Nephron (organoid): ENCODE measurements around the gene TAP1.

Experiments
- H3K27ac Mint-ChIP-seq, 3 experiments: 2 replicates each; pipeline ENCODE4 v1.8.0; 2020; ENCODE audit warnings: mixed read lengths in 3 of 3, mild to moderate bottlenecking in 2 of 3, moderate library complexity in 1 of 3
- H3K27me3 Mint-ChIP-seq: 2 replicates; pipeline ENCODE4 v1.8.0; 2021; ENCODE audit warnings: low read depth, mild to moderate bottlenecking, moderate library complexity, mixed read lengths
- H3K36me3 Mint-ChIP-seq: 2 replicates; pipeline ENCODE4 v1.8.0; 2020; ENCODE audit warnings: low read depth, mixed read lengths
- H3K4me1 Mint-ChIP-seq: 2 replicates; pipeline ENCODE4 v1.8.0; 2020; ENCODE audit warnings: mixed read lengths
- H3K4me3 Mint-ChIP-seq, 3 experiments: 2 replicates each; pipeline ENCODE4 v1.8.0; 2020; ENCODE audit warnings: mild to moderate bottlenecking in 3 of 3, mixed read lengths in 3 of 3, moderate library complexity in 2 of 3
- H3K9me3 Mint-ChIP-seq: 2 replicates; pipeline ENCODE4 v1.8.0; 2020; ENCODE audit warnings: mixed read lengths
- TF ChIP-seq, protein P1 (sequence below), 3 experiments: fragments of 200-600 bp; sonication (generic); IDR thresholded peaks; one replicate each; pipeline ENCODE4 v1.5.0; 2021; ENCODE audit warnings: antibody characterized with exemption in 3 of 3; ENCODE audit not compliant: unreplicated experiment in 3 of 3

Gene TAP1

DNA sequence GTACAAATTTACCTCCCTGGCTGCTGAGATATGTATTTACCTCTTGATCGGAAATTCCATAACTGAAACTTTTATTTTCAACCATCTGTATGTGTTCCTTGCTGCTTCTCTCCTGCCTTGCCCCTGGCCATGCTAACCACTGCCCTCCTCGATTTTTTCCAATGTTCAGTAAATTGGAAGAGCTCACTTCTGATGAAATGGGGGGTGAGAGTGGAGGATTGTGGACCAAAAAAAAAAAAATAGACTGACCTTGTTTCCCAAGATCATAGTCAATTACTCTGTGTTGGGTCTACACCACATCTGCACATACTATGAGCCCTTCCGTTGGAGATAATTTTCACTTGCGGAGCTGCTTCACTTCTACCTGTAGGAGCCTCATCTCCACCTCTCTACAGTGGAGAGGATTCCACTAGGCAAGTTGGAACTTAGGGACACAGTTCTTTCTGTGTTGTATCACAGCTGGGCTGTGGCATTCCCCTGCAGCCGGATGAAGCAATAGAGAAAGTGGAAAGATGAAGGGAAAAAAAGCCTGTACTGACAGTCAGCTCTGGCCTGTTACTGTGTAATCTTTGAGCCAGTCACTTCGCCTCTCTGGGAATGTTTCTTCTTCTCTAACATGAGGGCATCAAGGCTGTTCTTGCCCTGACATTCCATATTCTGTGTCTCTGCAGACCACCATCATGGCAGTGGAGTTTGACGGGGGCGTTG, 2.1 kb upstream of the TAP1 start:
- Mint-ChIP-seq H3K9me3 (no peaks in the 10 kb centered on the region), H3K4me3 (peak overlapping the region; percentile 56 to 99 (median 73)), H3K27me3 (peaks cover 93% of the 10 kb centered on the region), H3K4me1 (peaks cover 15% of the 10 kb centered on the region), H3K36me3 (no peaks in the 10 kb centered on the region), H3K27ac (no peak overlapping the region)
- TF ChIP-seq, protein P1, sequence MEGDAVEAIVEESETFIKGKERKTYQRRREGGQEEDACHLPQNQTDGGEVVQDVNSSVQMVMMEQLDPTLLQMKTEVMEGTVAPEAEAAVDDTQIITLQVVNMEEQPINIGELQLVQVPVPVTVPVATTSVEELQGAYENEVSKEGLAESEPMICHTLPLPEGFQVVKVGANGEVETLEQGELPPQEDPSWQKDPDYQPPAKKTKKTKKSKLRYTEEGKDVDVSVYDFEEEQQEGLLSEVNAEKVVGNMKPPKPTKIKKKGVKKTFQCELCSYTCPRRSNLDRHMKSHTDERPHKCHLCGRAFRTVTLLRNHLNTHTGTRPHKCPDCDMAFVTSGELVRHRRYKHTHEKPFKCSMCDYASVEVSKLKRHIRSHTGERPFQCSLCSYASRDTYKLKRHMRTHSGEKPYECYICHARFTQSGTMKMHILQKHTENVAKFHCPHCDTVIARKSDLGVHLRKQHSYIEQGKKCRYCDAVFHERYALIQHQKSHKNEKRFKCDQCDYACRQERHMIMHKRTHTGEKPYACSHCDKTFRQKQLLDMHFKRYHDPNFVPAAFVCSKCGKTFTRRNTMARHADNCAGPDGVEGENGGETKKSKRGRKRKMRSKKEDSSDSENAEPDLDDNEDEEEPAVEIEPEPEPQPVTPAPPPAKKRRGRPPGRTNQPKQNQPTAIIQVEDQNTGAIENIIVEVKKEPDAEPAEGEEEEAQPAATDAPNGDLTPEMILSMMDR (IDR thresholded peaks at IDR 0.05; ENCODE audit: unreplicated experiment in 3 of 3) = no peak

DNA sequence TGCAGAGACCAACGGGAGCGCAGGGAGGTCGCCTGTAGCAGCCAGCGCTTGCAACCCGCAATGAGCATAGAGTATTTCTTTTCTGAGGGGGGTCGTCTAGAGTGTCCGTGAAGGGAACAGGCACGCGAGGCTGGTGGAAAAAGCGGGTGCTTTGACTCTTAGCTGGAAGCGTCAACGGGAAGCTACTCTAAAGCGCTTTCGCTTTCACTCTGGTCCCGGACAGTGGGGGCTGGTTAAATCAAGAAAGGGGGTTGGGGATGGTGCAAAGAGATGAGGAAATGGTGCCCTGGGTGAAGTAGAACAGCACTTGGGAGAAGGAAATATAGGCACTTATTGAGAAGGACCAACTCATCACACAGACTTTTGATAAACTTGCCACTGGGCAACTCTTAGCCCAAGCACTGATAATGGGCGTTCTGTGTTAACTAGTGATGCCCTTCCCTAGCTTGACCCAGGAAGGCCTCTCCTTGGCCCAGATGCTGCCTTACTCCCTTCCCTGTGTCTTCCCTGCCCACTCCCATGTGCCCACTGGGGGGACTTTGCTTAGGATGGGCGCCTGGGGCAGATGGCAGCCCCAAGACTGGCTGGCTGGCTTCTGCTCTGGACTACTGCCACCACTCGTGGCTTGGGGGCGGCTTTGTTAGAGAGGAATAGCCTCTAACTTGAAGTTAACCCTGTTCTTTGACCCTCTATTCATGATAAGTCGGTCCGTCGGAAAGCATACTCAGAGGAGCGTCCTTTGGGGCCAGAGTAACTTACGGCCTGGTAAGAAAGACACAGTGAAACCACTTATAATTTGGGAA, 1.1 kb upstream of the TAP1 start:
- no peaks in the 10 kb centered on the region for H3K9me3 Mint-ChIP-seq
- TF ChIP-seq, protein P1 (IDR thresholded peaks at IDR 0.05; ENCODE audit: unreplicated experiment in 3 of 3) = no peak
- no peaks in the 10 kb centered on the region for H3K36me3 Mint-ChIP-seq
- H3K27ac Mint-ChIP-seq = peak overlapping the region in 1 of 3 experiments; percentile 21
- peak overlapping the region; percentile 88 to 99 (median 98) for H3K4me3 Mint-ChIP-seq
- H3K4me1 Mint-ChIP-seq = peaks cover 15% of the 10 kb centered on the region
- peaks cover 96% of the 10 kb centered on the region for H3K27me3 Mint-ChIP-seq

DNA sequence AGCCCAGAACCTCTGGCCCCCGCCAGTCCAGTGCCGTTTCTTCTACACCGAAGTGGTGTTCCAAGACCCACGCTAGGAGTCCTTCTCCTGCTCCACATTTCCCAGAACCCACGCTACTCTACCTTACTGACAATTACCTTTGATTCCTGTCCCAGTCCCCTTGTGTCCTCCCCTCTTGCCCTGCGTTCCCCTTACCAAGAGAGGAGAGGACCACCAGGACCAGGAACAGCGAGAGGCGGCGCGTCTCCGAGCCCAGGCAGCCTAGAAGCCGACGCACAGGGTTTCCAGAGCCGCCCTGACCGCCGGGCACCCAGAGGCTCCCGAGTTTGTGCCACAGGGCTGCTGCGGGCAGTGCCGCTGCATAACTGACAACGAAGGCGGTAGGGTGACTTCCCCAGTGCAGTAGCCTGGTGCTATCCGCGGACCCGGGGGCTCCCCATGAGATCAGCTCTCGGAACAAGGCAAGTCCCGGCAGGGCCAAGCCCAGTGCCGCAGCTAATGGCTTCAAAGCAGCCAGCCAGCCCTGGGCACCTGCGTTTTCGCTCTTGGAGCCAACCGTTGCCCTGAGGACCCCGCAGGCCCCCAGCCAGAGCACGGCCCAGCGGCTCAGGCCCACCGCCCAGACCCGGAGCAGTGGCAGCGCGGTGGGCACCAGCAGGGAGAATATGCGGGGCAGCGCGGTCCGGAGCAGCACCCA, 512 bp downstream of the TAP1 start:
- no peaks in the 10 kb centered on the region for H3K36me3 Mint-ChIP-seq
- peak overlapping the region; percentile 66 to 76 (median 70) for H3K4me3 Mint-ChIP-seq
- TF ChIP-seq, protein P1 (IDR thresholded peaks at IDR 0.05; ENCODE audit: unreplicated experiment in 3 of 3) = no peak
- no peaks in the 10 kb centered on the region for H3K9me3 Mint-ChIP-seq
- peaks cover 95% of the 10 kb centered on the region for H3K27me3 Mint-ChIP-seq
- peaks cover 15% of the 10 kb centered on the region for H3K4me1 Mint-ChIP-seq
- H3K27ac Mint-ChIP-seq = no peak overlapping the region

DNA sequence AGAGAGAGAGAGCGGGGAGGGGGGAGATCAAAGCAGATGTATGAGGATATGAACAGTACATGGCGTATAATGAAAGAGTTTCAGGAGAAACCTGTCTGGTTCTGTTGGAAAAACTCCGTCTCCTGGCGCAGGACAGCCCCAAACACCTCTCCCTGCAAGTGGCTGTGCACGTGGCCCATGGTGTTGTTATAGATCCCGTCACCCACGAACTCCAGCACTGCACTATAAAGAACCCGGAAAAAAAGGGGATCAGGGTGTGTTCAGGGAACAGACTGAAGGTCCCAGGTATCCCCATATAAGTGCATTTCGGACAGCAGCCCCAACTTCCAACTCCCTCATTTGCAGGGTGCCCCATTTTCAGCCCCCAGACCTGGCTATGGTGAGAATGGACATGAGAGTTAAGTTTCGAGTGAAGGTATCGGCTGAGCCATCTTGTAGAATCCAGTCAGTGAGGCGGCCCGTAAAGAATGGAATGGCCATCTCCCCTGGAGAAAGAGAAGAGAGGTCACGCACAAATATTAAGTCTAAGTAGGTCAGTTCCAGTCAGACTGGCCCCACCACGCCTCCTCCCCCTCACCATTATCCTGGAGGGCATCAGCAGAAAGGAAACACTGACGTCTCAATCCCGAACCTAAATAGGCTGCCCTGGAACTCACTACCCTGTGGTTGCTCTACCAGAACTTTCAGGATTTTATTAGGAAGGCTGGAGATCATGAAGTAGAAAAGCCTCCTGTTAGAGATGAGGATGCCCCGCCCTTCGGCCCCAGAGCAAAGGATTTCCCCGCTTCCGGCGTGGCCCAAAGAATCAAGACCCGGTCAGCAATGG, 1.3 kb downstream of the TAP1 start:
- peak overlapping the region; percentile 66 to 76 (median 70) for H3K4me3 Mint-ChIP-seq
- peaks cover 15% of the 10 kb centered on the region for H3K4me1 Mint-ChIP-seq
- H3K9me3 Mint-ChIP-seq = no peaks in the 10 kb centered on the region
- peaks cover 95% of the 10 kb centered on the region for H3K27me3 Mint-ChIP-seq
- H3K36me3 Mint-ChIP-seq = no peaks in the 10 kb centered on the region
- H3K27ac Mint-ChIP-seq = no peak overlapping the region
- TF ChIP-seq, protein P1 (IDR thresholded peaks at IDR 0.05; ENCODE audit: unreplicated experiment in 3 of 3) = no peak

DNA sequence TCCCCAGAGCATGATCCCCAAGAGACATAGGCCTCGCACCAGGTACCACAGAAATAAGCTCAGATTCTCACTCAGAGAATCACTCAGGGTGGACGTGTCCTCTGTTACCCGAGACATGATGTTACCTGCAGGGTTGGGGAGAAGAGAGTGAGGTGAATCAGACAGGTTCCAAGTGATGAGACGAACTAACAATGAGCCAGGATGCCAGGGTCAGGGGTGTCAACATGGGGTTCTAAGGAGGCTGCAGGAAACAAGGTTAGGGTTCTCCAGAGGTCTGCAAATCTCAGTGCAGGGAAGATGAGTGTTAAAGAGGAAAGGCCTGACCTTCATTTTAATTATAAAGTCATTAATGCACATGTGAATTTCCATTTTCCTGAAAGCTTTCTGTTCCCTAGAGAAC, 2.5 kb downstream of the TAP1 start:
- Mint-ChIP-seq H3K4me1 (peaks cover 15% of the 10 kb centered on the region), H3K9me3 (no peaks in the 10 kb centered on the region), H3K27me3 (peaks cover 93% of the 10 kb centered on the region), H3K27ac (no peak overlapping the region), H3K36me3 (no peaks in the 10 kb centered on the region), H3K4me3 (peak overlapping the region in 1 of 3 experiments; percentile 58)
- TF ChIP-seq, protein P1 (IDR thresholded peaks at IDR 0.05; ENCODE audit: unreplicated experiment in 3 of 3) = no peak
